Gastrocnemius medialis (tissue), 4 donors: ENCODE measurements around the gene PPEF2. TPM values are rescaled to one million over a fixed set of nuclear protein-coding genes. Genes with fewer than 3 reads are reported as not detected.

Experiments used
- ATAC-seq, 2 donors: fragments of 150-250 bp; one replicate each; pipeline ENCODE4 v1.9.1; 2016
- DNase-seq, 2 donors: peaks; one replicate each; pipeline ENCODE4 v3.0.0-alpha.2; 2019
- H3K27ac ChIP-seq, 4 donors: fragments of 200-600 bp; sonication (generic); 1 replicate in 1 of 4; 2 replicates in 3 of 4; pipeline ENCODE4 v1.5.1; 2016 to 2018; ENCODE audit warnings: mild to moderate bottlenecking in 2 of 4, moderate library complexity in 1 of 4
- H3K27me3 ChIP-seq, 3 donors: fragments of 200-600 bp; sonication (generic) in 2 of 3; 1 replicate in 1 of 3; 2 replicates in 2 of 3; pipeline versions ENCODE4 v1.5.1 to v1.6.0; 2016 to 2019; ENCODE audit warnings: mild to moderate bottlenecking in 1 of 3, moderate library complexity in 1 of 3
- H3K36me3 ChIP-seq, 2 donors: fragments of 200-600 bp; sonication (generic) in 1 of 2; one replicate each; pipeline ENCODE4 v1.5.1; 2017 to 2018
- H3K4me1 ChIP-seq, 2 donors: fragments of 200-600 bp; sonication (generic) in 1 of 2; one replicate each; pipeline ENCODE4 v1.5.1; 2016 to 2017; ENCODE audit warnings: mild to moderate bottlenecking in 2 of 2
- H3K4me3 ChIP-seq, 4 donors: fragments of 200-600 bp; sonication (generic) in 3 of 4; 1 replicate in 1 of 4; 2 replicates in 3 of 4; pipeline ENCODE4 v1.5.1; 2016 to 2019; ENCODE audit warnings: mild to moderate bottlenecking in 2 of 4
- H3K9me3 ChIP-seq, 3 donors: fragments of 200-600 bp; sonication (generic) in 2 of 3; 1 replicate in 1 of 3; 2 replicates in 2 of 3; pipeline ENCODE4 v1.5.1; 2016 to 2019
- POLR2A ChIP-seq, 2 donors: fragments of 450-650 bp; IDR thresholded peaks; one replicate each; pipeline ENCODE4 v1.6.1; 2017; ENCODE audit warnings: antibody characterized with exemption in 2 of 2, mild to moderate bottlenecking in 2 of 2, moderate library complexity in 2 of 2
- in situ Hi-C, 4 donors: fragments of 200-750 bp; cut with MboI; loops; one replicate each; pipeline versions ENCODE4 v1.15.0 to v1.8.0; 2017; ENCODE audit warnings: low sequenced_read_pairs in 4 of 4
- intact Hi-C: fragments of 100-400 bp; cut with DNase I; formaldehyde crosslinking; loops from one replicate; pipeline ENCODE4 v1.15.1; 2023; ENCODE audit warnings: low total_unique reads
- total RNA-seq, 4 donors: library from RNA; depleted of rRNA; stranded (reverse); fragments of >200 nt; gene quantifications; one replicate each; pipeline versions ENCODE4 v1.1.0 to v1.2.3, GENCODE V29; 2016
- TF ChIP-seq, protein P1 (sequence below), 5 experiments: fragments of 450-650 bp in 3 of 5; fragments of 200-600 bp in 2 of 5; sonication (generic) in 2 of 5; IDR thresholded peaks in 4 of 5; conservative IDR thresholded peaks in 1 of 5; 1 replicate in 4 of 5; 2 replicates in 1 of 5; pipeline ENCODE4 v1.5.1; 2016 to 2019; ENCODE audit warnings: antibody characterized with exemption in 5 of 5, mild to moderate bottlenecking in 3 of 5, moderate library complexity in 3 of 5

Gene PPEF2
- total RNA-seq, 4 donors from 2014 or later, result 0.13 TPM; not detected in 3

DNA sequence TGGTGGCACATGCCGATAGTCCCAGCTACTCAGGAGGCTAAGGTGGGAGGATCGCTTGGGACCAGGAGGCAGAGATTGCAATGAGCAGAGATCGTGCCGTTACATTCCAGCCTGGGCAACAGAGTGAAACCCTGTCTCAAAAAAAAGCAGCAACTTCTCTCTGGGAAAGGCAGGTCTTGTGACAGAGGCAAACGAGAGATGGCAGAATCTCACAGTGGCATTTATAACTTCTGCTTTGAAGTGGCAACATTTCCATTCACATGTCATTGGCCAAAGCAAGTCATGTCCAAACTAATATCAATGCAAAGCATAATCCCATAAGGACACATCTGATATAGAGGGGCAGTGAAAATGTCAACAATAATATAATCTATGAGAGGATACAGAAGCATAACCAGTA, 79.8 kb downstream of the PPEF2 start:
- no peak for TF ChIP-seq POLR2A (IDR thresholded peaks at IDR 0.05)
- TF ChIP-seq, protein P1, sequence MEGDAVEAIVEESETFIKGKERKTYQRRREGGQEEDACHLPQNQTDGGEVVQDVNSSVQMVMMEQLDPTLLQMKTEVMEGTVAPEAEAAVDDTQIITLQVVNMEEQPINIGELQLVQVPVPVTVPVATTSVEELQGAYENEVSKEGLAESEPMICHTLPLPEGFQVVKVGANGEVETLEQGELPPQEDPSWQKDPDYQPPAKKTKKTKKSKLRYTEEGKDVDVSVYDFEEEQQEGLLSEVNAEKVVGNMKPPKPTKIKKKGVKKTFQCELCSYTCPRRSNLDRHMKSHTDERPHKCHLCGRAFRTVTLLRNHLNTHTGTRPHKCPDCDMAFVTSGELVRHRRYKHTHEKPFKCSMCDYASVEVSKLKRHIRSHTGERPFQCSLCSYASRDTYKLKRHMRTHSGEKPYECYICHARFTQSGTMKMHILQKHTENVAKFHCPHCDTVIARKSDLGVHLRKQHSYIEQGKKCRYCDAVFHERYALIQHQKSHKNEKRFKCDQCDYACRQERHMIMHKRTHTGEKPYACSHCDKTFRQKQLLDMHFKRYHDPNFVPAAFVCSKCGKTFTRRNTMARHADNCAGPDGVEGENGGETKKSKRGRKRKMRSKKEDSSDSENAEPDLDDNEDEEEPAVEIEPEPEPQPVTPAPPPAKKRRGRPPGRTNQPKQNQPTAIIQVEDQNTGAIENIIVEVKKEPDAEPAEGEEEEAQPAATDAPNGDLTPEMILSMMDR (IDR thresholded peaks at IDR 0.05 in 4 of 5, conservative IDR thresholded peaks at IDR 0.05 in 1 of 5), result no peak
- ATAC-seq, result peak; percentile 49 to 68

DNA sequence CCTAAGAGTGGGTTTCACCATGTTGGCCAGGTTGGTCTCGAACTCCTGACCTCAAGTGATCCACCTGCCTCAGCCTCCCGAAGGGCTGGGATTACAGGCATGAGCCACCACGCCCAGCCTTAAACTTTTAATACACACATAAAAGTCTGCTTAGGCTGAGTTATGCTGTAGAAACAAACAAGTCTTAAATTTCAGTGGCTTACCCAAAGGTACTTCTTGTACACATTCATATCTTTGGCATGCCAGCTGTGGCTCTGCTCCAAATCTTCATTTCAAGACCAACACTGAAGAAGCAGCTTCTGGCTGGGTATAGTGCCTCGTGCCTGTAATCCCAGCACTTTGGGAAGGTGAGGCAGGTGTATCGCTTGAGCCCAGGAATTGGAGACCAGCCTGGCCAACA, 80.3 kb downstream of the PPEF2 start:
- DNase-seq (peak; percentile 38 to 59), ATAC-seq (peak; percentile 76 to 77)
- intact Hi-C loops (no loop called here), in situ Hi-C loops (loop anchor here in 1 of 4 donors (25.0 kb wide), 1 partner anchor 140 kb away; no protein-coding TSS in a partner anchor)
- Histone ChIP-seq H3K27ac (peak overlapping the region in 3 of 4 donors; percentile 28 to 74 (median 65)), H3K36me3 (no peaks in the 10 kb centered on the region), H3K4me1 (peaks cover 0 to 10% of the 10 kb centered on the region in 2 donors), H3K9me3 (no peaks in the 10 kb centered on the region), H3K4me3 (no peak overlapping the region), H3K27me3 (no peaks in the 10 kb centered on the region)
- TF ChIP-seq, protein P1 (IDR thresholded peaks at IDR 0.05 in 4 of 5, conservative IDR thresholded peaks at IDR 0.05 in 1 of 5), result no peak
- TF ChIP-seq POLR2A (IDR thresholded peaks at IDR 0.05), result no peak

More for the DNA sequence above, 79.8 kb downstream of the PPEF2 start:
- peaks cover 0 to 10% of the 10 kb centered on the region in 2 donors for H3K4me1 ChIP-seq
- H3K4me3 ChIP-seq, result no peak overlapping the region
- intact Hi-C loops (no loop called here), in situ Hi-C loops (loop anchor here in 1 of 4 donors (25.0 kb wide), 1 partner anchor 140 kb away; no protein-coding TSS in a partner anchor)
- H3K36me3 ChIP-seq, result no peaks in the 10 kb centered on the region
- DNase-seq, result peak in 1 of 2 donors; percentile 26
- peak overlapping the region in 2 of 4 donors; percentile 65 to 74 for H3K27ac ChIP-seq
- H3K9me3 ChIP-seq, result no peaks in the 10 kb centered on the region
- no peaks in the 10 kb centered on the region for H3K27me3 ChIP-seq

DNA sequence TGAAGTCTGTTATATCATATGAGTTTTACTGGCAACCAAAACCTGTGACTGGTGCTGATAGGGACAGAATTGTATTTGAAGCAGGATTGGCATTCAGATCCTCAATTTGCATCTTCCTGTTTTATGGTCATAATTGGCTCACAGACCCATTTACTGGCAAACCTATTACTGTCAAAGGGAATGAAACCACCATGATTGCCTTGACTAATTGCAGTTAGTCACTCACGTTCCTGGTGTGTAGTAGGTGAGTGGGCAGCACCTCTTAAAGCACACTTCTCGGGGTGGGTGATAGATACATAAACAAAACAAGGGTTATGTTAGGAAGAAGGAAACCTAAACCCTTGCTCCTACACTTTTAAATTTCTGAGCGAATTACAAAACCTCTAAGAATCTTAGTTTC, 81.0 kb downstream of the PPEF2 start:
- Histone ChIP-seq H3K4me1 (peaks cover 0 to 10% of the 10 kb centered on the region in 2 donors), H3K27ac (no peak overlapping the region), H3K36me3 (peaks cover 0 to 3% of the 10 kb centered on the region in 2 donors), H3K4me3 (no peak overlapping the region), H3K9me3 (no peaks in the 10 kb centered on the region), H3K27me3 (no peaks in the 10 kb centered on the region)
- no peak for TF ChIP-seq POLR2A (IDR thresholded peaks at IDR 0.05)
- DNase-seq (no peak), ATAC-seq (no peak)
- in situ Hi-C loops (loop anchor here in 1 of 4 donors (25.0 kb wide), 1 partner anchor 141 kb away; no protein-coding TSS in a partner anchor), intact Hi-C loops (no loop called here)

DNA sequence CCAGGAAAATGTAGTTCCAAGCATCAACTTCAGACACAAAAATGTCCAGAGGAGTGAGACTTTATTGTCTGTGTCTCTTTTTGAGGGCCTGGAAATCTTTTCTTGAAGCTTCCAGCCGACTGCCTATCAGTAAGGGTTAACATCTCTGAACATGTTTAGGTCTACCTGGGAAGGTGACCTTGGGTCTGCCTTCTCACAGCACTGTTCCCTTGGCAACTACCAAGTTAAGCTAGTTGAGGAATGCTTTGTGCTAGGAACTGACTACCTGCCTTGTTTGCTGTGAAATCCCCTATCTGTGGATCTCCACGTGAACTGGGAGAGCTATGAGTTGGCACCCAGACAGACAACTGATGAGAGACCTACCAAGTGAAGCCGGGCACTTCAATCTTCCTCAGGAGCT, 81.6 kb downstream of the PPEF2 start:
- ATAC-seq (no peak), DNase-seq (no peak)
- no peak overlapping the region for H3K27ac ChIP-seq
- peaks cover 0 to 10% of the 10 kb centered on the region in 2 donors for H3K4me1 ChIP-seq
- H3K27me3 ChIP-seq, result no peaks in the 10 kb centered on the region
- intact Hi-C loops (no loop called here), in situ Hi-C loops (loop anchor here in 1 of 4 donors (25.0 kb wide), 1 partner anchor 142 kb away; no protein-coding TSS in a partner anchor)
- H3K4me3 ChIP-seq, result no peak overlapping the region
- H3K9me3 ChIP-seq, result no peaks in the 10 kb centered on the region
- peaks cover 0 to 8% of the 10 kb centered on the region in 2 donors for H3K36me3 ChIP-seq
- TF ChIP-seq, protein P1 (IDR thresholded peaks at IDR 0.05 in 4 of 5, conservative IDR thresholded peaks at IDR 0.05 in 1 of 5), result no peak
- no peak for TF ChIP-seq POLR2A (IDR thresholded peaks at IDR 0.05)

DNA sequence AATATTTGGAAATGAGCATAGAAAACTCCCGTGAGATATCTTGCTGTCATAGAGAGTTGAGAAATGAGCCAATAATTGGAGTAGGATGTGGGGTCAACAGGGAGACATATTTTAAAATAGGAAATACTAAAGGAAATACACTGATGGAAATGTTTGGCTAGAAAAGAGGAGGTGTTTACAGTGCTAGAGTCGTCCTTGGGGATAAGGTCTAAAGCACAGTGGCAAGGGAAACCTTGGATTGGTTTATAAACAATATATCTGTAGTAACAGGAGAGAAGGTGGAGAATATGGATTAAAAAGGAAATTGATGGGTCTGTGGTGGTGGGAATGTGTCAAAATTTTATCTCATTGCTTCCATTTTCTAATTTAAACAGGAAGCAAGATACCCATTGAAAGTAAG, 82.1 kb downstream of the PPEF2 start:
- Histone ChIP-seq H3K9me3 (no peaks in the 10 kb centered on the region), H3K27ac (no peak overlapping the region), H3K4me3 (no peak overlapping the region), H3K27me3 (no peaks in the 10 kb centered on the region), H3K4me1 (peaks cover 0 to 10% of the 10 kb centered on the region in 2 donors), H3K36me3 (peaks cover 0 to 13% of the 10 kb centered on the region in 2 donors)
- ATAC-seq (no peak), DNase-seq (no peak)
- intact Hi-C loops (no loop called here), in situ Hi-C loops (loop anchor here in 1 of 4 donors (25.0 kb wide), 1 partner anchor 142 kb away; no protein-coding TSS in a partner anchor)
- TF ChIP-seq, protein P1 (IDR thresholded peaks at IDR 0.05 in 4 of 5, conservative IDR thresholded peaks at IDR 0.05 in 1 of 5), result no peak
- TF ChIP-seq POLR2A (IDR thresholded peaks at IDR 0.05), result no peak
